ENCODE measurements around the gene TP53BP1.

TP53BP1 gene

DNA sequence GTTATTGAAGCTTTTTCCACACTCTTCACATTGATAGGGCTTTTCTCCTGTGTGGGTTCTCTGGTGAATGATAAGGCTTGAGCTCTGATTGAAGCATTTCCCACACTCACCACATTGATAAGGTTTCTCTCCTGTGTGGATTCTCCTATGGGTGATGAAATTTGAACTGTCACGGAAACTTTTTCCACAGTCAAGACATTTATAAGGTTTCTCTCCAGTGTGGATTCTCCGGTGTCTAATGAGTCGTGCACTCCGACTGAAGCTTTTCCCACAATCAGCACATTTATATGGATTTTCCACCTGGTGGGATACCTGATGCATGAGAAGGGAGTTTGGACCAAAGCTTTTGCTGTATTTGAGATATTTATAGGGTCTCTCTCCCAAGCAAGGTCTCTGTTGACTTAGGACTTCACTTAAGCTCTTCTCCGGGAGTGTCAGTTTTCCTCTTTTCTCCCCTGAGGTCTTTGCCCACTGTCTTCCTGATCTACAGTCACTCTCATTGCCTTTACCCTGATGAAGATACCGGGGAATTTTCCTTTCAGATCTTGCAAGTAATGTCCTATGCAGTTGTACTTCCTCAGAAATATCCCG is 131.5 kb downstream of the TP53BP1 start:
- no peaks in the 10 kb centered on the region for H3K27me3 Mint-ChIP-seq (ENCODE audit: low read depth)
- peaks cover 4% of the 10 kb centered on the region for H3K4me1 Mint-ChIP-seq (ENCODE audit: low read depth)
- DNase-seq (ENCODE audit: low spot score): no peak
- peaks cover 63% of the 10 kb centered on the region for H3K9me3 Mint-ChIP-seq
- peaks cover 89% of the 10 kb centered on the region for H3K36me3 Mint-ChIP-seq (ENCODE audit: low read depth)
- no peak overlapping the region for H3K4me3 Mint-ChIP-seq
- no peak overlapping the region for H3K27ac Mint-ChIP-seq

DNA sequence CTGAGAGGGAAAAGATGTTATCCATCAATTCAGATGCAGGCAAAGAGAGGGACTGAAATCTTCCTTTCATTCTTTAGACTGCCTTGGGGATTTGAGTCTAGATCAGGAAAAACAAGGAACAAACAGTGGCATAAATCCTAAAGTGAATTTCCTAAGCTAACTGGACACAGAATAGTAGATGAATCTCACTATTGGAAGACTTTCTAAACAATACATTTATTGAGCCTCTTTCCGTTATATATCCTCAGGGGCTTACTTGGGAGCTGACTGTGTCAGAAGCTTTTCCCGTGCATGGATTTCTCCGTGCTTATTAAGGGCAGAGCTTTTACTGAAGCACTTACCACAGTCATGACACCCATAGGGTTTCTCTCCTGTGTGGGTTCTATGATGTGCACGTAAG is 132.1 kb downstream of the TP53BP1 start:
- DNase-seq (ENCODE audit: low spot score): no peak
- no peak overlapping the region for H3K4me3 Mint-ChIP-seq
- H3K36me3 Mint-ChIP-seq (ENCODE audit: low read depth): peaks cover 88% of the 10 kb centered on the region
- no peaks in the 10 kb centered on the region for H3K27me3 Mint-ChIP-seq (ENCODE audit: low read depth)
- peaks cover 4% of the 10 kb centered on the region for H3K4me1 Mint-ChIP-seq (ENCODE audit: low read depth)
- H3K9me3 Mint-ChIP-seq: peaks cover 66% of the 10 kb centered on the region
- no peak overlapping the region for H3K27ac Mint-ChIP-seq
